Frontal cortex (tissue), 4 donors: ENCODE data around the gene SERPINA3. TPM values are rescaled to one million over a fixed set of nuclear protein-coding genes. Genes with fewer than 3 reads are reported as not detected.
"Not testable (repeated sequence)": the region's sequence is repeated elsewhere in the genome, so short reads cannot be mapped to it uniquely, and the experiment has no call there.

Experiments
- DNase-seq, 2 donors: peaks; one replicate each; pipeline ENCODE4 v3.0.0; 2012; ENCODE audit warnings: low spot score in 2 of 2
- FAIRE-seq: peaks from 2 replicates; lab custom pipeline; 2012; peaks lifted over from hg19 to GRCh38; lab: Jason Lieb, UNC
- total RNA-seq: library from RNA; depleted of rRNA; stranded (reverse); fragments of >200 nt; gene quantifications from one replicate; pipeline ENCODE4 v1.2.3, GENCODE V29; 2014
- donor health status: control.
- donor health status: control.
- donor health status: control.

Gene SERPINA3
- total RNA-seq, 1 donor from 2014 or later: not detected

GRCh38 chr14:94608966-94609365 is 3.2 kb upstream of the SERPINA3 start:
- not testable (repeated sequence) for FAIRE-seq, DNase-seq

GRCh38 chr14:94611179-94611578 is 1.0 kb upstream of the SERPINA3 start:
- FAIRE-seq (no peak), DNase-seq (no peak)

DNA sequence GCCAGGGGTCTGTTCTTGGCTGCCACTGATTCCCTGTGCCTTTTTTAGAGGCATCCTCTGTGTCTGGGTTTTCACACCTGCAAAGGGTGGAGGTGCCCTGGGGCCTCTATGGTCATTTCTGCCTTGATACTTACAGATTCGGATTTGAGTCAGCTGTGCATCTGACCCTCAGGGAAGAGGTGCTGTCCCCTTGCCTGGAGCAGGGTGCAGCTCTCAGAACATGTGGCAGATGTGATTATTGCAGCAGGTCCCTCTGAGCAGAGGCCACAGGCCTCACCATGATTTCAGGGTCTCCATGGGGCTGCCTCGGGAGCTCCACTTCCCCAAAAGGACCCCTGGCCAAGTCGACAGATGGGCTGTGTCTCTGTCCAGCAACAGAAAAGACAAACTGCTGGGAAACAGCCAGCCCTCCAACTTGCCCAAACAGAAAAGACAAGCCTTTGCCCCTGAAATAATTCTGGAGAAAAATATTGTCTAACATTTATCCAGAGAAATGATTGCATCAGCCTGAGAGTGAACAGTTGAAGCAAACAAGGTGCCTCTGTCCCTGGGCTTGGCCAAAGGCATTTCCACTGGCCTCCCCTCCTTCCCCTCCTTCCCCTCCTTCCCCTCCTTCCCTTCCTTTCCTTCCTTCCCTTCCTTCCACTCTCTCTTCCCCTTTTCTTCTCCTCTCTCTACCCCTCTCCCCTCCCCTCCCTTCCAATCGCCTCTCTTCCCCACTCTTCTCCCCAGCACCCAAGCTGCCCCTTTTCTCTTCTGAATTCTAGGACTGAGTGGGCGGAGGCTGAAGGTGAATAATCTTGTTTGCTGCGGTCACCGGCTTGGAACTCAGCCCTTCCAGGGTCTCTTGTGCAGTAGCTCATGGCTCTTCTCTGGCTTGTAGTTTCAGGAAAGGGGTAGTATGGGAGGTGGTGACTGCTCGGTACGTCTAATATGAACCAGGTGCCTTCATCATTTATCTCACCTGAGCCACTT is 676 bp downstream of the SERPINA3 start:
- FAIRE-seq (no peak), DNase-seq (no peak)

- FAIRE-seq (no peak), DNase-seq (no peak)
These were observed 1.8 kb downstream of the SERPINA3 start for GRCh38 chr14:94613720-94614644.

- no peak for DNase-seq
- no peak for FAIRE-seq
These were observed 2.6 kb downstream of the SERPINA3 start for GRCh38 chr14:94614802-94615201.

DNA sequence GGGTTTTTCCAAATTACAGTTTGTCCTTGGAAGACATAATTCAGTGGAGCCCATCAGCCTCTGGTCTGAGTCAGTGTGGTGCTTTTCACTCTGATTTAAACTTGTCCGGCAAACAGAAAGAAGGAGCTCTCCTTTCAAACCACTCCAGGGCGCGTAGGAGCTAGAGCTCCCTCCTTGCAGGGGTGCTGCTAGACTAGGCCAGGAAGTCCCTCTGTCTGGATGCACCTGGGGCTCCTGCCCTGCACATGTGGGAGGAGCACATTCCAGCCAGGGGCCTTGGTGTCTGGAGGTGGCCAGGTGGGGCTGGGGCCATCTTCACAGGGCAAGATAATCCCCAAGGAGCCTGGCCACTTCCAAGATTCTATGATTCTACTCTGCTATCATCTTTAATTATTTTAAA is 3.1 kb downstream of the SERPINA3 start:
- FAIRE-seq (no peak), DNase-seq (no peak)

- FAIRE-seq (no peak), DNase-seq (no peak)
These were observed 3.8 kb downstream of the SERPINA3 start for GRCh38 chr14:94615823-94616570.

DNA sequence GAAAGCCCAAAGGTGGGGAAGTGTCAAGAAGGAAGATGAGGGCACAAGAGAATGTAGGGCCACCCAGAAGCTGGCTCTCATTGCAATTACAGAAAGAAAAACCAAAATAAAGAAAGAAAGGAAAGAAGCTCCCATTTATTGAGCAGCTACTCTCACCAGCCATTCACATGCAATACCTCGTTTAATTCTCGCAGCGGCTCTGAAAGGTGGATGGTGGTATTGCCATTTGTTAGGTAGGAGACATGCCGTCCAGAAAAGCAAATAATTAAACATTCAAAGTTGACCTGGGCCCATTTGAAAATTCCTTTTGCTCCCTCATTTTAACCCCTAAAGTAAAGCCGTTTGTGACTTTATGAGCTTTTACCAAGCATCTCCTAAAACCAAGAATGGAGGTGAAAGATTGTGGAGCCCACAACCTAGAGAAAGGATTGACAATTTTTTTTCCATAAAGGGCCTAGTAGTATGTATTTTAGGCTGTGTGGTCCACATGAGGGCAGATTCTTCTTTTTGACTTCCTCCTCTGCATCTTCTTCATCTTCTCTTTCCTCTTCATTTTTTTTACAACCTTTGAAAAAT is 5.3 kb downstream of the SERPINA3 start:
- DNase-seq (no peak), FAIRE-seq (no peak)

DNA sequence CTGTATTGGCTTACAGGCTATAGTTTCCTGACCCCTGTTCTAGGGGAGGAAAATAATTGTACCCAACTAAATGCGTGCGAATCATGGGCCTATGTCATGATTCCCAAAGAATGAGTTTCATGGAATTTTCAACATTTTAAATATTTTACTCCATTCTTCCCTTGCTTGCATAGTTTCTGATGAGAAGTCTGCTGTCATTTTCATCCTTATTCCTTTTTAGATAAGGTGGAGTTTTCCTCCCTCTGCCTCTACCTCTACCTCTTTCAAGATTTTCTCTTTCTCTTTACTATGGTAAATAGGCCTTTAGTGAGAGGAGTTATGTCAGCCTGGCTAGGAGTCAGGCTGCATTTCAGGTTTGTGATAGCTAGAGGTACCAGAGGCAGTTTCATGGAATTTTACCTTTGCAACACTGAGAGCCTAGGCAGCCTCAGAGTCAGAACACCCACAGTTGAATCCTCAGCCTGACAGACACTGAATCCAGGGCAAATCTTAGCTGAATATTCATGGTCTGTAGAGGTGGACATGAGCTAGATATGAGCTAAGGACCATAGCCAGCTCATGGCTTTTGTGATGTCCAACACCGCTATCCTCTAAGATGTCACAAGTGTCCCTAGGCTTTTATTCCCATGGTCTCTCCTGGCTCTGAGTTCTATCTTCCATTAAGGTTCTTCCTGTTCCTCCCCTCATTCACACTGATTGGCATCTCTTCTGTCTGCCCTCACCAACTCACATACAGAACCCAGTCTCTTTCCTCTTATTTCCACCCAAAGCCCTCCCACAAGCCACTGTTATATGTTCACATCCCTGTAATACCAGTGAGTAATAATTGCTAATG is 6.0 kb downstream of the SERPINA3 start:
- DNase-seq (no peak), FAIRE-seq (no peak)

DNA sequence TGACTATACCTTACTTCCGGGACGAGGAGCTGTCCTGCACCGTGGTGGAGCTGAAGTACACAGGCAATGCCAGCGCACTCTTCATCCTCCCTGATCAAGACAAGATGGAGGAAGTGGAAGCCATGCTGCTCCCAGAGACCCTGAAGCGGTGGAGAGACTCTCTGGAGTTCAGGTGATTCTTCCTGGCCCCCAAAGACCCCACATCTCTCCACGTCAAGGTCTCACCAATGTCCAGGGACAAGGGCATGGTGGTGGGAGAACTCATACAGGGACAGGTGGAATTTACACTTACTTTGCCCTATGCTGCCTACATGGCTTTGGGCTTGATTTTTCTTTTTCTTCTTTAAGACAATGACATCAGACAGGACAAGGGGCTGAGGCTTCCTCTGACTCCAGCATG is 7.1 kb downstream of the SERPINA3 start:
- FAIRE-seq: no peak

DNA sequence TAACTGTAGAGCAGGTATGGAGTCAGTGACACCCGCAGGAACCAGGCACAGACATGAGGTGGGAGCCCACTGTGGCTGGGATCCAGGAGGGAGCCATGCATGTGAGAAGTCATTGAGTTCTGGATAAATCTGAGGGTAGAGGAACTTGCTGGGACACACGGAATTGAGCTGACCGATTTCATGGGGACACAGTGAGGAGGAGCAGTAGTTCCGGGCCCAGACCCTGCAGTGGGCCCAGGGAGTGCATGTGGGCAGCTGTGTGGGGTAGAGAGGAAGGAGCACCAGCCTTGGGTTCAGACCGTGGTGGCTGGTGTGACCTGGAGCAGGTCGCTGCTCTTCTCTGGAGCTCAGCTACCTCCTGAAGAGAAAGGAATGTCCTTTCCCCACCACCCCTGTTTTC is 8.4 kb downstream of the SERPINA3 start:
- DNase-seq (no peak), FAIRE-seq (no peak)

More for the DNA sequence above, 7.1 kb downstream of the SERPINA3 start:
- no peak for DNase-seq

DNA sequence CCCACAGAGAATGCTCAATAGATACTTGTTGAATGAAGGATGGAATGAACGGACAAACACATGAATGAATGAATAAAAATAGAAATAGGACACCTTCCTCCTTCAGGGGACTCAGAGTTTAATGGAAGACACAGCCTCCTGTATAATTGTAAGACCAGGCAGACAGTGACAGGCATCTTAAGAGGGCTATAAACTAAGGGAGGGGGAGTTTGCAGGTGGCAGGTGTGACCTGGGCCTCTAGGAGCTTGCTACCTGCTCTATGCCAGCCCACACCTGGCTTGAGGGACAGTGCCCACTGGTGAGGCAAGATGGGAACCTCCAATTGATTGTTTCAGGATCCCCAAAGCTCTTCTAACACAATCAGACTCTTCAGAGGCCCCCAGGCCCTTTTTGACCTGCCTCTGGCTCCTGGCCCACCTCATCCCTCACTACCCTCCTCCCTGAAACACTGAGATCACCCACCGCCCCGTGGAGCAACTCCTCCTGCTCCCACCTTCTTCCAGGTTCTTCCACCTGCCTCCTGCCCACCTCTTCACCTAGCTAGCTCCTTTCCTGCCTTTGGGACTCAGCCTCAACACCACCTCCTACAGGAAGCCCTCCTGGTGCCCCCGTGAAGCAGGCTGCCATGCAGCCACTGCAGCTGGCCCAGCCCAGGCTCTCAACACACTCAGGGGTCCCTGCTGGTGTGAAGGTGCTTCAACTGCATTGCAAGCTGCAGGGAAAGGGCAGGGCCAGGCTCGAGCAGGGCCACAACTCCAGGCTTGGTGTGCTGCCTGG is 9.4 kb downstream of the SERPINA3 start:
- no peak for FAIRE-seq
- DNase-seq: no peak

DNA sequence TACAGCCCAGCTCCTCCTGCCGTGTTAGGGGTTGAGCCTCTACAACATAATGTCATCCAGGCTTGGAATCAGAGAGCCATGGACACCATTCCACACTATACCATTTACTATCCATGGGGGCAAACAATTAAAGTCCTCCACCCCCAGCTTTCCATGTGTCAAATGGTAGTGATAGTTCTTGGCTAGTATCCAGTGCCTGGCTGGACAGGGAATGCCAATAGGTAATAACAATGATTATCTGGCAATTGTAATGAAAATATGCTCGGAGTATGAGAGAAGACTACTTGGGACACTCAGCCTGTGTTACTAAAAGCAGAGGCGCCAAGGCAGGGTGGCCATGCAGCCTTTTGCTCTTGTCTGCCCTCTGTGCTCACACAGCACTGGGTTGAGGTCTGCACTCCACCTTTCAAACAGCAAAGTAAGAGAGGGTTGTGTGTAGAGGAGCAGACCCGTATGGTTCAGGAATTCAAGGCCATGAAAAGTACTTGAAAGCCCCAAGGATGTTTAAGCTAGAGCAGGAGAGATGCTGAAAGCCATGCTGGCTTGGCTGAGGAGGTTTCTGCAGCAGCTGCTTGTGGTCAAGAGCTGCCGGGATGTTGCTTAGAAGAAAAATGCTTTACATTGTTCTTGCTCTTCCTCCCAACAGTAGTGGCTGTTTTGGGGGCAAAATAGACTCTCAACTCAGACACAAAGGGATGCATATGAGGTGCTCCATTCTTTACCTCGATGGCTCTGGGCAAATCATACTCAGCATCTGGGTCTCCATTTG is 10.6 kb downstream of the SERPINA3 start:
- no peak for FAIRE-seq
- no peak for DNase-seq

GRCh38 chr14:94623422-94623809 is 11.2 kb downstream of the SERPINA3 start:
- DNase-seq (no peak), FAIRE-seq (no peak)

- no peak for DNase-seq
- FAIRE-seq: no peak
These were observed 11.8 kb downstream of the SERPINA3 start for GRCh38 chr14:94623856-94624499.

GRCh38 chr14:94624537-94625352 is 12.6 kb downstream of the SERPINA3 start:
- no peak for DNase-seq
- no peak for FAIRE-seq
